HK-2 (cell line): ENCODE results near the gene FBXO42.
A peak's percentile ranks its signal among the peaks of the same experiment; 100 is the strongest.
"Not testable (repeated sequence)": the region's sequence is repeated elsewhere in the genome, so short reads cannot be mapped to it uniquely, and the experiment has no call there.

Experiments
- DNase-seq: peaks from one replicate; pipeline ENCODE4 v3.0.0-alpha.2; 2018; ENCODE audit not compliant: unreplicated experiment

The FBXO42 gene

DNA sequence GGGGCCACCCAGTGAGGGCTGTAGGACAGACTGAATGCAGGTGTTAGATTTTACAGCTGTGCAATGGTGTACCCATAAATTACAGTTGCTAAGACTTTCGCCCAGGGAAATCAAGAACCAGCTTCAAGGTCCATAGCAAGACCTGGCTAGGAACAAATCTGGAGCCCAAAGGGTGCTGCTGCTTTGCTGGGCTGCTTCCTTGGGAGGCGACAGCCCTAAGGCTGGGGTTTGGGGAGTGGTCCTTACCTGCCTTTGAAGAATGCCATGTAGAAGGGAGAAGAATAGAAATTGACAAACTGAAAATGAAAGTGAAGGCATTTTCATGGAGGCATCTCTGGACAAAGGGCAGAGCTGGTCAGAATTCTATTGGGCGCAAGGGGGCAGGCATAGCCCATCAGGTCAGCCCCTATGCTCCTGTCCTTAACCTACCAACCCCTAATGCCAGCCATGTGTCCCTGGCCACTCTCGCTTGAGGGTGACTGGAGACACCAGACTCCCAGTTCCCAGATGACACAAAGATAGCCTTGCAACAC is 132.2 kb downstream of the FBXO42 start:
- no peak for DNase-seq

DNA sequence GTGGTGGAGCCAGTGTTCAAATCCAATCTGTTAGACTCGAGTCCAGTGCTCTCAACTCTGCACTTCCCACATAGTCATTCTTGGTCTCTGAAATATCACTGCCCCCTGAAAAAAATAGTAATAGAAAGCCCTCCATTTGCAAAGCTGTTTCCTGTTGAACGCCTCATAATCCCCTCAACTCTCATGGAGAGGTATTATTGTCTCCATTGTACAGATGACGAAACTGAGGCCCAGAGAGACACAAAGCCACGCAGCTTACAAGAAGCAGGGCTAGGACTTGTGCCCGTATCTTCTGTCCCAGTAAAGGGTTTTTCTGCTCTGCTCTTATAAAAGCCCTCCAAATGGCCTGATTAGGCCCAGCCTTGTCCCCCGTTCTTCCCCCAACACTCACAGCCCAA is 133.6 kb downstream of the FBXO42 start:
- DNase-seq = no peak

DNA sequence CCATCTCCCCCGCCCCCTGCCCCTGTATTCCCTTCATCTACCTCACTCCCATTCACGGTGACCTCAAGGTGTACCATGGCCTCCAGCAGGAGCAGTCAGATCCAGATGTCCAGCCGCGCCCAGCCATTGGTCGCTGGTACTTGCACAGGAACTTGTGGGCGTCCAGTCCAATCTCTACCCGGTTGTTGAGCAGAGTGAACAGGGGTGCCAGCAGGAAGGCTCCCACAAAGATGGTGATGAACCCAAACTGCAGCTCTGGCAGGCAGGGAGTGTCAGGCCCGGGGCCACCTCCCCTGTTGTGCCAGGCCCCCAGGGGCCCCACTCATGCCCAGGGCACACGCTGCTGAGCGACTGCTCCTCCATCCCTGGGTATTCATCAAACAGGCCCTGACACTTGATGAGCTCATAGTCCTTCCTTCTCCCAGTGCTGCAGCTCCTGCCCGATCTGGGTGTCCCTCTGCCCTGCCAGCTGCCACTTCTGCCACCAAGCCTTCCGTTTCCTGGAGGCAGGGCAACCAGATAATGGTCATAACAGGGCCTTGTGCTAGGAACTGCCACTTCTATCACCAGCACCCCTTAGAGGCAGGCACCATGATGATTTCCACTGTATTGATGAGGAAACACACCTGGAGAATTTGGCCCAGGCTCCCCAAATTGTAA is 134.1 kb downstream of the FBXO42 start:
- DNase-seq = no peak

DNA sequence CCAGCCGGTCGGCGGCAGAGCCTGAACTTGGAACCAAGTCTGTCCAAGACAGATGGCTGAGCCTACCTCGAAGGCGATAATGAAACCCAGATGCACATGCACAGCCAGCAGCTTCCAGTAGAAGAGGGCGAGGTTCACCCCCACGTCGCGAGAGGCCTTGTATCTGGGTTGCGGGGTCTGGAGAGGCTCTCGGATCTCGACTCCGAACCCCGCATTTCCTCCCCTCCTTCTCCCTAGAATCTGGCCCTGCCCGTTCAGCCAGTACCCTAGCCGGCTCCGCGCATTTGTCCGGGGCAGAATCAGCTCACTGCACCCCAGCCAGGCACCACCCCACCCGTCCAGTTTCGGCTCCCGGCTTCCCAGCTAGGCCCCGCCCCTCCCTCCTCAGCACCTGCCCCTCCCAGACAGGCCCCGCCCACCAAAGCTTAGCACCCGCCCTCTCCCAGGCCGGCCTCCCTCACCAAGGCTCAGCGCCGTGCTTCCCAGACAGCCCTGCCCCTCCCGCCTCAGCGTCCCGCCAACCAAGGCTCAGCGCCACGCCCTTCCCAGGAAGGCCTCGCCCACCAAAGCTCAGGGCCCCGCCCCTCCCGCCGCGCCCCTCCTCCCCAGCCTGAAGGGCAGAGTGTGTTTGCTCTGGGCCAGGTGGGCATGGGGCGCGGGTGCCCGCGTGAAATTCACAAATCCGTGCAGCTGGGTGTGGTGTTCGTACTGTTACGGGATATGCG is 135.1 kb downstream of the FBXO42 start:
- peak; percentile 87 for DNase-seq

DNA sequence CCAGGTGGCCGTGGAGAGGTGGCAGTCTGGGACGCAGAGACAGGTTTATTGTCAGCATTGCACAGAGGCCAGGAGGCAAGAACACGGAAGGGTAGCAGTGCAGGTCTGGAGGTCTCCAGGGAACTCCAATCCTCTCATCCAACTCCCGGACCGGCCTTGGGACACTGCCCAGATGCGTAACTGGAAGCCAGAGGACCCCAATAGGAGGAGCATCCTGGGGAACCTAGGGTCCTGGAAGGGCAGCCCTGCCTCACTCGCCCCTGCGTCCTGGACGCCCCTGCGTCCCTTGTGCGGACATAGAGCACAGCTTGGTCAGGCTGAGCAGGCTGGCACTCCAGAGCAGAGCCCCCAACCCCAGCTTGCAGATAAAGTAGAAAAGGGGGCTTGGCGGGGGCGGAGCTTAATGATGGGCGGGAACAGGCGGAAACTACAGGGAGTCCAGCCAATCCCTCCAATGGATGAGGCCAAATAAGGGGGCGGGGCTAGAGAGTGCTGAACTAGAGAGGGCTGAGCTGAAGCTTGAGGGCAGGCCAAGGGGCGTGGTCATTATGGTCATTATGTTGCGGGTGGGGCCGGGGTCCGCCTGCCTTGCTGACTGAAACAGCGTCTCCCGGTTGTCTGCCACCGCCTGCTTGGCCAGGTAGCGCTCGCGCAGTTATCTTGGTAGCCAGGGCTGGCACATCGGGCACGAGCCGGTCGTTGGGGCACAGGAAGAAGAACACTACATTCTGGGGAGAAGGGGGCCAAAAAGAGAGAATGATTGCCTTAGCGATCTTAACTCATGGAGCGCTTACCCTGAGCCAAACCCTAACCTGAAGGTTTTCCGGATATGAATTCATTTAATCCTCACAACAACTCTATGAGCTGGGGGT is 136.2 kb downstream of the FBXO42 start:
- DNase-seq = no peak

DNA sequence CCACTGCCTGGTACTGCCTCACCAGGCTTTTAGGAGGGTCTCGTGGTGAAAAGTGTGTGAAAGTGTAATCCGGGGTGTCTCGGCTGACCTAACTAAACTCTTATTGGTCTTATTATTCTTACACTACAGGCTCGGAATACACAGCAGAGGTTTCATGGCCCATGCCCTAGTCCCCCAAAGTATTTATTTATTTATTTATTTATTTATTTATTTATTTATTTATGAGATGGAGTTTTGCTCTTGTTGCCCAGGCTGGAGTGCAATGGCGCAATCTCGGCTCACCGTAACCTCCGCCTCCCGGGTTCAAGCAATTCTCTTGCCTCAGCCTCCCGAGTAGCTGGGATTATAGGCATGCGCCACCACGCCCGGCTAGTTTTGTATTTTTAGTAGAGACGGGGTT is 137.0 kb downstream of the FBXO42 start:
- not testable (repeated sequence) for DNase-seq

DNA sequence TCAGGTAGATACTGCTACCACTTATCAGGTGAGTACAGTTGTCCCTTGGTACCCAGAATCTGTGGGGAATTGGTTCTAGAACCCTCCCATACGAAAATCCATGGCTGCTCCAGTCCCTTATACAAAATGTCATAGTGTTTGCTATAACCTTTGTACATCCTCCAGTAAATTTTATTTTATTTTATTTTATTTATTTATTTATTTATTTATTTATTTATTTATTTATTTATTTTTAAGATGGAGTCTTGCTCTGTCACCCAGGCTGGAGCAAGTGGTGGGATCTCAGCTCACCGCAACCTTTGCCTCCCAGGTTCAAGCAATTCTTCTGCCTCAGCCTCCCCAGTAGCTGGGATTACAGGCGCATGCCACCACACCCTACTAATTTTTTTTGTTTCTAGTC is 138.7 kb downstream of the FBXO42 start:
- not testable (repeated sequence) for DNase-seq

DNA sequence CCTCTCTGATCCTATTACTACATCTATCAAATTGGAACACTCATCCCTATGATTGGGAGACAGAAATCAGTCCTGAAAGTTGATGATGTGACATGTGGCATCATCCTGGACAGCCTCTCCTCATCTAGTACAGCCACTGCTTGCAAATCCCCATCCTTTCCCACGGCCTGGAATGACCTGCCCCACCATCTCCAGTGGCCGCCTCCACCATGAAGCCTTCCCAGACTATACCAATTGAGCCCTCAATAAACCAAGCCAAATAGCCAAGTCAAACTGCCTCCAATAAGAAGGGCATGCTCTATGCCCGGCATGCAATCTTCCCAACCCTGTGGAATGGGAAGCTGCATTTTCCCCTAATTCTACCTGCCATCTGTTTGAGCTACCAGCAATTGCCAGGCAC is 139.3 kb downstream of the FBXO42 start:
- no peak for DNase-seq

DNA sequence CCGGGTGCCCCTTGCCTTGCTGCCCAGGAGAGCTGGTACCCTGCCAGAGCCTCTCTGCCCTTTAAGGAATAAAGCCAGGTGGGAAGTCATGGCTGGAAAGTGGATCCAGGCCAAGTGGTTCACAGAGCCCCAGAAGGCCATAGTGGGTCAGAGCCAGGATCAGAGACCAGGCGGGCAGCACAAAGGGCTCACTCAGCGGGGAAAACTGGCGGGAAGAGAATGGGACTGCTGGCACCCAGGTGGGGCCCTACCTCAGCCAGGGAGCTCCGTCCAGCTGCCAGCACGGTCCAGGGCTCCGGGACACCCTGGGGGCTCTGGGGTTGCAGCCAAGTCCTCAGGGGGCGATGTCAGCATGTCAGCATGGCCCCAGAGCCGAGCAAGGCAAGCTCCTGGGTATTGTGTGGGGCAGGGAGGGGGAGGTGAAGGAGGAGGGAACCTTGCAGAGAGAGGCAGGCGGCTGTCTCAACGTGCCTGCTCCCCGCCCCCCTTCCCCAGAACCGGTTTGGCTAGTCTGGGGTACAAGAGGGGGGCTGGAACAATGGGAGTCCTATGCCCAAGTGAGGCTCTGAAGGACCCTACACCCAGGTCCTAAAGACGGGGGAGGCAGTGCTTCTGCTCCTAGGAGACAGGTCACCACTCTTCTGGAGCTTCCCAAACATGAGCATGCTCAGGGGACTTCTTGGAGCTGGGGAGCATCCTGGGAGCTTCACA is 139.9 kb downstream of the FBXO42 start, which contains the start of gene ARHGEF19:
ARHGEF19 (minus strand) TSS at position 402 of the 711 bp plus-strand sequence. CDS start 3,598 bp downstream, outside the sequence.
- no peak for DNase-seq

DNA sequence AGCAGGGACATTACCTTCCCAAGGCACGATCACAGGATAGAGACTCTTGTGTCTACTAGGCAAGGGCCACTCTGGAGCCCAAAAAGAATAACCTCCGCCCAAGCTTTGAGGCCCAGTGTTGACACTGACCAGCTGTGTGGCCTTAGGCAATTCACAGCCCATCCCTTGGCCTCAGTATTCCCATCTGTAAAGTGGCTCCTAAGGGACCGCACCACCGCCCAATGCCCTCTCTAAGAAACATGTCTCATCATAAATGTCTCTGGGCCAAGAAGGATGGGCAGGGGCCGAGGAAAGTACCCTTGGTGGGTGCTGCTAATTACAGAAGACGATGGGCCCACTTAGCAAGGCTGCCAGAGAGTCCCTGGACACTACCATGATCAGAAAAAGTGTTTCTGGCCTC is 140.5 kb downstream of the FBXO42 start:
- no peak for DNase-seq

DNA sequence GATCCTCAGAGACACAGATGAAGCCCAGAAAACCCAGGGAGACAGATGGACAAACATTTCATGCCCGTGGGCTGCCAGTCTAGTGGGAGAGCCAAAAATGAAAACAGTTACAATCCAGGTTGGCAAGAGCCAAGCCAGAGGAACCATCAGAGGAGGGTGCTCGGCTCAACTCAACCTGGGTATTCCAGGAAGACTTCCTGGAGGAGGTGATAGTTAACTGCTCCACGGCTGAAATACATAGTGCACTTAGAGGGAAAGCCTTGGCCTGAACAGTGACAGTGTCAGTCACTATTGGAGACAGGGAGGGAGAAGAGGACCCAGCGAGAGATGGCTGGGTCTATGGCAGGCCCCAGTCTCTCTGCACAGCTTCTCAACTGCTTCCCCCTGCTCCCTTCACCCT is 141.7 kb downstream of the FBXO42 start:
- DNase-seq = no peak

DNA sequence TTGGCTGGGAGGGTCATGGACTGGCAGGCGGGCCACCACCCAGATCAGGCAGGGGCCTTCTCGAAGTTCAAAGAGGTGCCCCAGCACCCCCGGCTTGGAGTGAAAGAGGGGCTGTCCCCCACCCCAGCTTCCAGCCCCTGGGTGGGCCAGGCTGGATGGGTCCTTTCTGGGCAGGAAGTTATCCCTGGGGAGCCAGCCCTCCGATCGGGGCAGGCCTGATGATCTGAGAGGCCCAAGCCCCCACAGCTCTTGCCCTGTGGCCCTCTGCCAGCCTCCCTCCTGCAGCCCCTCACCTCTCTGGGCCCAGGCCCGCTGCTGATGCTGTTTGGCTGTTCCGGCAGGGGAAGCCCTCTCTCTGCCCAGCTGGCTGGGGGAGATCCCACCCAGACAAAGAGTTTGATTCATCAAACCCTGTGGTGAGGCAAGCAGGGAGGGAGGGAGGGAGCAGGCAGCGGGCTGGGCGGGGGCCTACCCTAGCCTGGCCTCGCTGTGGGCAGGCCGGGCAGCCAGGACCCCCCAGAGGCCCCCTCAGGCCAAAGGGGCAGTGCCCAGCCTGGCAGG is 142.4 kb downstream of the FBXO42 start:
- DNase-seq = no peak

DNA sequence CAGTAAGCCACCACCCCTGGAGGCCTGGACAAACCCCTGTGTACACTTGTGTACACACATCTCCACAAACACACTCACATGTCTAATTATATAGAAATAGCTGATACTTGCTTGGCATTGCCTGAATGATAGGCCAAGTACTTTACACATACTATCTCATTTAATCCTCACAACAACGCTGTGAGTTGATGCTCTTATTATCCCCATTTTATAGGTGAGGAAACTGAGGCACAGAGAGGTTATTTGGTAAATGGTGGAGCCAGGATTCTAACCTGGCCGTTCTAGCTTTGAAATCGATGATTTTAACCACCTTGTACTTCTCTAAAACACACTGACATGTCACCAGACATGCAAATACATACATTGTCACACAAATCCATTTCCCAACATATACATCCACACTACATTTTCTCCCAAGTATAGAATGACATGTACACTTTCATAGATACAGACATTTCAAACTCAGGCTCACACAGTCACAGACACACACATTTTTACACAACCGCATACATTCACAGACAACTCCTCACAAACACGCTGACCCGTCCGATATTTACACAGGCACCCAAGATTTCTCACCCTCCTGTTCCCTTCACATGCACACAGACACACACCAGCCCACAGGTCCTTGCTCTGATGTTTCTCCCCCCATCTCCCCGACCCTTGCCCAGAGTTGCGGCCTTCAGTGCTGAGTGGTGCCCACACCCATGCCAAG is 143.0 kb downstream of the FBXO42 start:
- no peak for DNase-seq

DNA sequence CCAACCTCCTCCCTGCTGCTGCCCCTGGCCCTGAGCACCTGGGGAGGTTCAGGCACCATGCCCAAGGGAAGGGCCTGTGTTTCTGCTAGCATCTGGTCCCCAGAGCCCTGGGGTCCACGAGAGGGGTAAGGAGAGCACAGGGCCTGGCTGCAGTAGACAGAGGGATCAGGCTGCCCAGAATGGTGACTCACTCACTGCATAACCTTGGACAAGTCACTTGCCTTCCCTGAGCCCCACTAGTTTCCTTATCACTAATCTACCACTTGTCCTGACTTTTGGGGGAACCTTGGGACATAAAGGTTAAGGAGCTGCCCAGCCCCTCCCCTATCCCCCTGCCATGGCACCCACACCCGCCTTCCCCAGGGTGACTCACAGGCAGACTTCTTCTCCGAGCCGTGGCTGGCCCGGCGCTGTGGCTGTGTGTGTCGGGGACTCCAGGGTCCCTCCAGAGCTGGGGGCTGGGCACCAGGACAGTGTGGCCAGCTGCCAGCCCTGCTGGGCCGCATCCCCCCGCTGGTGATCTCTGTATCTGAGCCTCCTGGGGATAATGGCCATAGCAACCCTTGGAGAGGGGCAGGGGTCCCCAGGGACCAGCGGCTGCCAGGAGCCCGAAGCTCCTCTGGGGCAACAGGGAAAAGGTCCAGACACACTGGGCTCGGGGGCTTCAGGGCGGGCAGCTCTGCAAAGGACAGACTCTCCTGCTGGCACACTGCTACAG is 143.9 kb downstream of the FBXO42 start:
- no peak for DNase-seq

DNA sequence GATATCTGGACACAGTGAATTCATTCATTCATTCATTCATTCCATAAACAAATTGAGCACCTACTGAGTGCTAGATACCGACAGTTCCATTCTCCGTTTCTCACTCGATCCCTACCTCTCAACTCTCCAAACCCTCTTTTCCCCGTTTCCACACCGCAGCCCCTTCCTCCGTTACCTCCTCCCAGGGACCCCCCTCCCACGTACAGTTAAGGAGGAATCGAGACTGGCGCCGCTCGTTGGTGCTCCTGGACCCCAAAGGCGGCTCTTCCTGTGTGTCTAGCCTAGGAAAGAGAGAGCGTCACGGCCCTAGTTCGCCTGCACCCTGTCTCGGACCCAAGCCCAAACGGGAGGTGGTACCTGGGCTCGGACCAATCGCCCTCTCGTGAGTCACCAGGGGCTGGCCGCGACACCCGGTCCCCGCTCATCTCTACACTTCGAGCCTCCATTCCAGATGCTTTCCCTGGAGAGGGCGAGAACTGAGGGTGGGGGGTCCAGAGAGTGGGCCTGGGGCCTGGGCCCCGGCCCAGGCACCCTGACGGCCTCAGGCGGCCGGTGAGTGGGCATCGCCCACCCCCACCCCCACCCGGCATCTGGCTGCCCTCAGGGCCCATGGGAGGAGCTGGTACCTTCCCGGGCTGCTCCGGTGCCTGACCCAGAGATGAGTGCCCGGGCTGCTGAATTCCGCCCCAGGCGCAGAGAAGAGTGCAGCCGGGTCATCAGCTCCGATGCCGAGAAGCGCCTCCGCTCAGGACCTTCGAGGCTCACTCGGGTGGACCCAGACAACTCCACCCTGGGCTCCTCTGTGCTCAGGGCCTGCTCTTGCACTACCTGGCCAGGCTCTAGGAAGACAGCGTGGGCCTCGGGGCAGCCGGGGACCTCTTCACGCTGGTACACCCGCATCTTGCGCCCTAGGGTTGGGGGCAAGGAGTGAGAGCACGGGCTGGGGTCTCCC is 144.7 kb downstream of the FBXO42 start:
- DNase-seq = no peak

DNA sequence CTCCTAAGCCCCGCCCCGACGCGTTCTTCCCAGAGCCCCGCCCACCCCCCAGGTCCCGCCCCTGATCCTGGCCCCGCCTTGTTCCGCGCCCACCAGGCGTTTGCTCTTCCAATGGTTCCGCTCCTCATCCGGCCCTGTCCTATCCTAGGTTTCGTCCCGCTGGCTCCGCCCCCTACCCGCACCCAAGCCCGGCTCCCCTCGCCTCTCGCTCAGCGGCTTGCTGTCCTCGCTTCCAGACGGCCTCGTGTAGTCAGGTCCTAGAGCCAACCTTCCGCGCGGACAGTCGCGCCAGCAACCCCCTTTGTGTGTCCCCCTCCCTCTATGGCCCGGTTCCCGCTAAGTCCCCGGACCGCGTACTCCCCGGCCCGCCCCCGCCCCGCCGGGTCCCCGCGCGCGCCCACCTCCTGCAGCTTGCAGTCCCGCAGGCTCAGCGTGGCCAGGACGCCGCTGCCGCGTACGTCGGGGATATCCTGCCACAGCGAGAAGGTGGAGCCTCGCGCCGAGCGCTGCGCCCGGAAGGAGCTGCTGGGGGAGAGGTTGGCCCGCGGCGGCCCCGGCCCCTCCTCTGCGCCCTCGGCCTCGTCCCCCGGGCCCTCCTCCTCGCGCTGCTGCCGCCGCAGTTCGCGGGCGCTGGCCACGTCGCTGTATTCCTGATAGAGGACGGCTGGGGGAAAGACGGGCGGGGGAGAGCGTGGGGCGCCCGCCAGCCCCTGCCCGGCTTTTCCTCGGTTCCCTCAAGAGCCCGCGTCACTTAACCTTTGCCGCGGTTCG is 145.5 kb downstream of the FBXO42 start:
- DNase-seq = peak; percentile 97

DNA sequence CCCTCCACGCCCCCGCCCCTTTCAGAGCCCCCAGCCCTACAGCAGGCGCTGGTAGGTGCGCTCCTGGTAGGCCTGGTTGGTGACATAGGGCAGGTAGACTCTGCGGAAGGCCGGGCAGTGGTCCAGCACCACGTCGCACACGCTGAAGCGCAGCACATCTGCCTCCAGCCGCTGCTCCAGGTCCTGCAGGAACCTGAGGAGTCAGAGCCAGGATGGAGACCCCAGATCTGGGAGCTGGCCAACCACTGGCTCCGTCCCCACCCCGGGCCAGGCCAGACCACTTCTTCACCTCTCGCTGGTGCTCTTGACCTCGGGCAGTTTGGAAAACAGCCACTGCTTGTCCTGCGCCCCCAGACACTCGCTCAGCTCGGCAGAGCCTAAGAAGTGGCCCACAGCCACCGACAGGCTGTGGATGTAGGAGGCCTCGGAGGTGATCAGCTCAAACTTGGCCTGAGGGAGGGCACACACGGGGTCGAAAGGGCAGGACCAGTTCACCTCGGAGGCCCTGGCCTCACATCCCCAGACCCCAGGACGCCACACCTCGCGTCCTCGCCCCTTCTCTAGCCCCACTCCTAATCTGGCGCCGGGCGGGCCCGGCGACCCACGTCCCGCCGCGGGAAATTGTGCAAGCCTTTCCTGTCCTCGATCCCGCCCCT is 146.3 kb downstream of the FBXO42 start:
- DNase-seq = no peak

DNA sequence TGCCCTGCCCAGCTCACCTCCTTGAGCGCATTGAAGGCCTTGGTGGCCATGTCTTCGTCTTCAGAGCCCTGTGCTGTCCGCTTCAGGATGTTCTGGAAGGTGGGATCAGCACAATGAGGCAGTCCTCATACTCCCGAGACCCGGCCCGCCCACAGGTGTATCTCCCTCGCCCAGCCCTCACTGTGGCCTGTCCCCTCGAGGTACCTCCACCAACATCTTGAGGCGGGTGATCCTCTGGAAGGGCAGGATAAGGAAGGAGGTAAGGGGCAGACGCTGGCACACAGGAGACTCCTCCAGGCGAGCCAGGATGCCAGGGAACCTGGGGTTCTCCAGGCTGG is 147.0 kb downstream of the FBXO42 start:
- no peak for DNase-seq
